ENCODE results near the gene THRB.

THRB gene

GRCh38 chr3:24359102-24359501 lies 135.5 kb downstream of the THRB start:
- no peak overlapping the region for H3K27ac ChIP-seq (ENCODE audit: insufficient read depth, low read depth, low read length, poor library complexity, severe bottlenecking)
- no peaks in the 10 kb centered on the region for H3K36me3 ChIP-seq (ENCODE audit: control insufficient read depth, insufficient read depth, low read length)
- WGBS, 2 experiments: 89 to 98% methylated on average over 1 of the region's 1 CpG
- no peaks in the 10 kb centered on the region for H3K27me3 ChIP-seq (ENCODE audit: control insufficient read depth, insufficient read depth, low read length, poor library complexity, severe bottlenecking)
- peaks cover 3% of the 10 kb centered on the region for H3K4me1 ChIP-seq (ENCODE audit: control insufficient read depth, insufficient read depth, low read length)
- H3K4me3 ChIP-seq (ENCODE audit: insufficient read depth, low read depth, low read length): no peak overlapping the region
- no peaks in the 10 kb centered on the region for H3K9me3 ChIP-seq (ENCODE audit: control insufficient read depth, low read length)

DNA sequence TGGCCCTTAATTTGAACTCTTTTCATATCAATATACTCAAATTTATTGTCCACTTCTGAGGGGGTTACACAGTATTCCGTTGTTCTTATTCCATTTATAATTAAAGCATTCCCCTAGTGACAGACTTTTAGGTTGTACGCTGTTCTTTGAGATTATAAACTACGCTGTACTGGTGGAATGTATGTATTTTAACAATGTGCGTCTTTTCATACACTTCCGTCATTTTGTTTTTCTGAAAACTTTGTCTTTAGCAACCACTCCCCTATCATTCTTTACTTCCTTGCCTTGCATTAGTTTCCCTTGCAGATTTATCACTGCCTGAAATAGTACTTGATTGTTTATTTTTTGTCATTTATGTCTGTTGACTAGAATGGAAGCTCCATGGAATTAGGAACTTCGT lies 137.0 kb downstream of the THRB start:
- H3K4me1 ChIP-seq (ENCODE audit: control insufficient read depth, insufficient read depth, low read length): peaks cover 3% of the 10 kb centered on the region
- 88 to 97% methylated on average over 5 of the region's 6 CpGs for WGBS, 2 experiments
- H3K9me3 ChIP-seq (ENCODE audit: control insufficient read depth, low read length): no peaks in the 10 kb centered on the region
- no peak overlapping the region for H3K4me3 ChIP-seq (ENCODE audit: insufficient read depth, low read depth, low read length)
- no peaks in the 10 kb centered on the region for H3K27me3 ChIP-seq (ENCODE audit: control insufficient read depth, insufficient read depth, low read length, poor library complexity, severe bottlenecking)
- H3K27ac ChIP-seq (ENCODE audit: insufficient read depth, low read depth, low read length, poor library complexity, severe bottlenecking): no peak overlapping the region
- H3K36me3 ChIP-seq (ENCODE audit: control insufficient read depth, insufficient read depth, low read length): no peaks in the 10 kb centered on the region

- no peak overlapping the region for H3K4me3 ChIP-seq (ENCODE audit: insufficient read depth, low read depth, low read length)
- no peaks in the 10 kb centered on the region for H3K9me3 ChIP-seq (ENCODE audit: control insufficient read depth, low read length)
- H3K4me1 ChIP-seq (ENCODE audit: control insufficient read depth, insufficient read depth, low read length): peaks cover 3% of the 10 kb centered on the region
- H3K27ac ChIP-seq (ENCODE audit: insufficient read depth, low read depth, low read length, poor library complexity, severe bottlenecking): no peak overlapping the region
- H3K27me3 ChIP-seq (ENCODE audit: control insufficient read depth, insufficient read depth, low read length, poor library complexity, severe bottlenecking): no peaks in the 10 kb centered on the region
- H3K36me3 ChIP-seq (ENCODE audit: control insufficient read depth, insufficient read depth, low read length): no peaks in the 10 kb centered on the region
Observed at GRCh38 chr3:24355806-24356205, 138.8 kb downstream of the THRB start.

DNA sequence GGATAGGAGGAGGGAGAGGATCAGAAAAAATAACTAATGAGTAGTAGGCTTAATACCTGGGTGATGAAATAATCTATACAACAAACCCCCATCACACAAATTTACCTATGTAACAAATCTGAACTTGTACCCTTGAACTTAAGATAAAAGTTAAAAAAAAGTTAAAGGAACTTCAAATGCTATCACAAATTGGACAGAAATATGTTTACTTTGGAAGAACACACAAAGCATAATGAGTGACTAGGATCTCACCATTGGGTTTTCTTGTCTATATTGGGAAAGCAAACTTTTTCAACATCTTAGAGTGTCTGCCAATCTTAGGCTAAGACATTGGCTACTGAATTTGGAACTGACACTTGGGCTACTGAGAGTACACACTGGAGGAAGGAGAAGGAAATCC lies 140.4 kb downstream of the THRB start:
- Histone ChIP-seq H3K36me3 (ENCODE audit: control insufficient read depth, insufficient read depth, low read length) (no peaks in the 10 kb centered on the region), H3K9me3 (ENCODE audit: control insufficient read depth, low read length) (no peaks in the 10 kb centered on the region), H3K4me3 (ENCODE audit: insufficient read depth, low read depth, low read length) (no peak overlapping the region), H3K27me3 (ENCODE audit: control insufficient read depth, insufficient read depth, low read length, poor library complexity, severe bottlenecking) (no peaks in the 10 kb centered on the region), H3K4me1 (ENCODE audit: control insufficient read depth, insufficient read depth, low read length) (no peaks in the 10 kb centered on the region), H3K27ac (ENCODE audit: insufficient read depth, low read depth, low read length, poor library complexity, severe bottlenecking) (no peak overlapping the region)

DNA sequence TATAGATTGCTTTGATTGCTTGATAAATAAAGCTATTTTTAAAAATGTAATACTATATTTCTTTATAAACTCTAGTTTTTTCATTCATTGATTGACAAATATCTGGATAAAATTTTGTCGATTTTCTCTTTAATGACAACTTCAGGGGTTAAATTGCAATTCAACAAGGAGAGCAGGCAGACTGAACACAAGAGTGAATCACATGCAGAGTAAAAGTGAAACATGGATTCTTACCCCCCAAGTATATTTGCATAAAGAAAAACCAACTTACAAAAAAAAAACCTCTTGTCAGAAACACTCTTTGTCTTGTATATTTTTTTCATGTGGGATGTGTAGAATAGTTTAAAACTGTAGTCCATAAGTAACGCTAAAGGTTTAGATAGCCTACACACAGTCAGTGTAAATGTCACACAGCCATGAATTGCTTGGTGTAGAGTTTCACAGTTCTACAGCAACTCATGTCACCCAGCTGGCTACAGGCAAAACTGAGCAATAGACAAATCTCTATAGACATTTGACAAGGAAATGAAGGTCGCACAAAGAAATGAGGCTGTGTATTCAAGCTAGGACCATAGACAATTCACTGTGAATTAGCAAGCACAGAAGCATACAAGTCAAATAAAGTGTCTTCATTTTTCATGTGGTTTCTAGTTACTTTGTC lies 141.6 kb downstream of the THRB start:
- Histone ChIP-seq H3K4me3 (ENCODE audit: insufficient read depth, low read depth, low read length) (no peak overlapping the region), H3K27ac (ENCODE audit: insufficient read depth, low read depth, low read length, poor library complexity, severe bottlenecking) (no peak overlapping the region), H3K27me3 (ENCODE audit: control insufficient read depth, insufficient read depth, low read length, poor library complexity, severe bottlenecking) (no peaks in the 10 kb centered on the region), H3K36me3 (ENCODE audit: control insufficient read depth, insufficient read depth, low read length) (no peaks in the 10 kb centered on the region), H3K9me3 (ENCODE audit: control insufficient read depth, low read length) (no peaks in the 10 kb centered on the region), H3K4me1 (ENCODE audit: control insufficient read depth, insufficient read depth, low read length) (no peaks in the 10 kb centered on the region)
- 92 to 94% methylated on average over 2 to 3 of the region's 3 CpGs for WGBS, 2 experiments

DNA sequence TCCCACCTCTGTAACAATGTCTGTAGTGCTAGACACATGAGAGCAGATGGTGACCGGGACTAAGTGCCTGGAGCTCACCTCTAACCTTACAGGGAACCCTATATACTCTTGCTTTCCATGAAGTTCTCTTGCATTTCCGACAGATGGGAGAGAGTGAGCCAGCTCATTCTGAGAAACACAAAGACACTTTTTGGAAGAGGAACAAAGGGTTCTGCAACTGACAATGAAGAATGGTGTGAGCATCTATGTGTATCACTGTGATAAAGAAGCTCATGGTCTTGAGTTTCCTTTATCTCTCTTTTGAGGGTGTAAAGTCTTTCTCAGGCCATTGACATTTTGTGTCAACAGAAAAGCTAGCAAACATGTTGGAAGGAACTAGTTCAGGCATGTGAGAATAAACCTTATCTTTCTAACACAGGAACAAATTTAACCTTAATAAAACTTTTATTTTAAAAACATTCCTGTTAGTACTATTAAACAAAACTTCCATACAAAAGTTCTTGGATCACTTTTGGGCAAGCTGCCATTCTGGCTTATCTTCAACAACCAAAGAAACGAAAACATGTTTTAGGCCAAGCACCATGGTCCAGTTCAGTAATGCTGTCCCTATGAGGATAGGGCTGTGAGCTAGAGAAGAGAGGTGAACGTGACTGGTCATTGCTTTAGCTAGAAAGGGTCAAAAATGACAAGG lies 142.7 kb downstream of the THRB start:
- Histone ChIP-seq H3K27ac (ENCODE audit: insufficient read depth, low read depth, low read length, poor library complexity, severe bottlenecking) (no peak overlapping the region), H3K4me1 (ENCODE audit: control insufficient read depth, insufficient read depth, low read length) (no peaks in the 10 kb centered on the region), H3K4me3 (ENCODE audit: insufficient read depth, low read depth, low read length) (no peak overlapping the region), H3K27me3 (ENCODE audit: control insufficient read depth, insufficient read depth, low read length, poor library complexity, severe bottlenecking) (no peaks in the 10 kb centered on the region), H3K36me3 (ENCODE audit: control insufficient read depth, insufficient read depth, low read length) (no peaks in the 10 kb centered on the region), H3K9me3 (ENCODE audit: control insufficient read depth, low read length) (no peaks in the 10 kb centered on the region)
- WGBS, 2 experiments: 85 to 88% methylated on average over 4 of the region's 4 CpGs

- H3K36me3 ChIP-seq (ENCODE audit: control insufficient read depth, insufficient read depth, low read length): no peaks in the 10 kb centered on the region
- no peak overlapping the region for H3K4me3 ChIP-seq (ENCODE audit: insufficient read depth, low read depth, low read length)
- no peak overlapping the region for H3K27ac ChIP-seq (ENCODE audit: insufficient read depth, low read depth, low read length, poor library complexity, severe bottlenecking)
- H3K27me3 ChIP-seq (ENCODE audit: control insufficient read depth, insufficient read depth, low read length, poor library complexity, severe bottlenecking): no peaks in the 10 kb centered on the region
- no peaks in the 10 kb centered on the region for H3K4me1 ChIP-seq (ENCODE audit: control insufficient read depth, insufficient read depth, low read length)
- WGBS, 2 experiments: no CpG with 5 or more reads among the region's 1 CpG
- no peaks in the 10 kb centered on the region for H3K9me3 ChIP-seq (ENCODE audit: control insufficient read depth, low read length)
Observed at GRCh38 chr3:24349367-24350019, 145.2 kb downstream of the THRB start.

- no peaks in the 10 kb centered on the region for H3K4me1 ChIP-seq (ENCODE audit: control insufficient read depth, insufficient read depth, low read length)
- no peak overlapping the region for H3K27ac ChIP-seq (ENCODE audit: insufficient read depth, low read depth, low read length, poor library complexity, severe bottlenecking)
- no peaks in the 10 kb centered on the region for H3K9me3 ChIP-seq (ENCODE audit: control insufficient read depth, low read length)
- H3K4me3 ChIP-seq (ENCODE audit: insufficient read depth, low read depth, low read length): no peak overlapping the region
- 87 to 88% methylated on average over 4 of the region's 4 CpGs for WGBS, 2 experiments
- H3K27me3 ChIP-seq (ENCODE audit: control insufficient read depth, insufficient read depth, low read length, poor library complexity, severe bottlenecking): no peaks in the 10 kb centered on the region
- H3K36me3 ChIP-seq (ENCODE audit: control insufficient read depth, insufficient read depth, low read length): no peaks in the 10 kb centered on the region
Observed at GRCh38 chr3:24348348-24348747, 146.3 kb downstream of the THRB start.

GRCh38 chr3:24344784-24345439 lies 149.7 kb downstream of the THRB start:
- no peaks in the 10 kb centered on the region for H3K4me1 ChIP-seq (ENCODE audit: control insufficient read depth, insufficient read depth, low read length)
- no peaks in the 10 kb centered on the region for H3K9me3 ChIP-seq (ENCODE audit: control insufficient read depth, low read length)
- no peaks in the 10 kb centered on the region for H3K36me3 ChIP-seq (ENCODE audit: control insufficient read depth, insufficient read depth, low read length)
- no peaks in the 10 kb centered on the region for H3K27me3 ChIP-seq (ENCODE audit: control insufficient read depth, insufficient read depth, low read length, poor library complexity, severe bottlenecking)
- no peak overlapping the region for H3K4me3 ChIP-seq (ENCODE audit: insufficient read depth, low read depth, low read length)
- WGBS, 2 experiments: 91% methylated on average over 3 of the region's 3 CpGs
- H3K27ac ChIP-seq (ENCODE audit: insufficient read depth, low read depth, low read length, poor library complexity, severe bottlenecking): no peak overlapping the region

DNA sequence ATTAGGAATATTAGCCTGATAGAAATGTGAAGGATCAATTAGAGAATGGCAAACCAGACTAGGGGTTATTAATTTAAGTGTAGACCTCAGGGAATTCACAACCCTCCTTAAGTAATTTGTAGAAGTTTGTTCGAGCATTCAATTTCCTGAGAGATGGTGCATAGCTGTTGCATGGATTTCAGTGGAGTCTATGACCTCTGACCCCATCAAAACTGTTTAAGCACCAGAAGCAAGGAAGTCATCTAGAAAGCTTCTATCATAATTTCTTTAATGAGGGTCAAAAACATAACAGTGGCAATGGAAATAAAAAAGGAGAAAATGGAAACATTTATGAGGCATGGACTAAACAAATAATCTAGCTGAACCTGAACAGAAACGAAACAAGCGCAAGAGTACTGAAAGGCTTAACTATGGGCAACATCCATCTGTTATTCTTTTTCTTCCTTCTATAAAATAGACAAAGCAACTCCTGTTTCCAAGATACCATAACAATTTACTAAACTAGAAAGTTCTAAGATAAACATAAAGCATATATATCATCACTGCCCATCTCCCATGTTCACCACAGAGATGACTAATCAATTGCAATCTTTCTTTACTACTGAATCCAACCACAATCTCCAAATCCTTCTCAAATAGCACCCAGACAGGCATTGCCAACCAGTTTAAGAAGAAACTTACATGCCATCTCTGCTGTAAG lies 151.4 kb downstream of the THRB start:
- 95 to 100% methylated on average over 3 of the region's 3 CpGs for WGBS, 2 experiments
- no peak overlapping the region for H3K4me3 ChIP-seq (ENCODE audit: insufficient read depth, low read depth, low read length)
- no peaks in the 10 kb centered on the region for H3K27me3 ChIP-seq (ENCODE audit: control insufficient read depth, insufficient read depth, low read length, poor library complexity, severe bottlenecking)
- no peak overlapping the region for H3K27ac ChIP-seq (ENCODE audit: insufficient read depth, low read depth, low read length, poor library complexity, severe bottlenecking)
- no peaks in the 10 kb centered on the region for H3K36me3 ChIP-seq (ENCODE audit: control insufficient read depth, insufficient read depth, low read length)
- H3K4me1 ChIP-seq (ENCODE audit: control insufficient read depth, insufficient read depth, low read length): no peaks in the 10 kb centered on the region
- no peaks in the 10 kb centered on the region for H3K9me3 ChIP-seq (ENCODE audit: control insufficient read depth, low read length)
